ENCODE data around the gene NSD2. TPM values are rescaled to one million over a fixed set of nuclear protein-coding genes. Genes with fewer than 3 reads are reported as not detected.

Gene NSD2
- total and polyA plus RNA-seq, 2 donors (not counting 1 experiment from before 2014, with no cell fraction given), result 14.2 to 64.8 TPM

DNA sequence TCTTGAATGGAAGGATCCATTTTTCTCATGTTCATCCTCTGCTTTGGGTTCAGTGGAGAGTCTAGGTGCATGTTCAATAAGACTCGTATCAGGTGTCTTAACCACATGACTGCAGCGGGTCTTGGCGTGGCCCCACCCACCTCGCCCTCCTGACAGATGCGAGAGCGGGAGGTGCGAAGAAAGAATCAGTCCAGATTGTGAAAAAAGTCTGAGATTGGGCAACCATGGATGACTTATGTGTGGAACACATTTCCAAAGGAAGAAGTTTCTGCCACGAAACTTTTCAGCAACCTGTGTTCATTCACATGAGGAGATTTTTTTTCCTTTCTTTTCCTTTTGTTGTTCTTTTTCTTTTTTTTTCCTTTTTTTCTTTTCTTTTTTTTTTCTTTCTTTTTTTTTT, 66.8 kb downstream of the NSD2 start:
- ChIA-PET CTCF (no interaction called here), POLR2A (no interaction called here)
- no peaks in the 10 kb centered on the region for H3K27me3 ChIP-seq (replicated peaks in 1 of 4; ENCODE audit: control extremely low read depth in 1 of 4, control insufficient read depth in 3 of 4, insufficient read depth in 4 of 4, low read length in 3 of 4)
- no peaks in the 10 kb centered on the region for H3K9me3 ChIP-seq (ENCODE audit: control extremely low read depth in 1 of 3, control insufficient read depth in 2 of 3, insufficient read depth in 1 of 3, low read length in 2 of 3)
- no peak overlapping the region for H3K9ac ChIP-seq (ENCODE audit: low read length)
- TF ChIP-seq, protein P1, sequence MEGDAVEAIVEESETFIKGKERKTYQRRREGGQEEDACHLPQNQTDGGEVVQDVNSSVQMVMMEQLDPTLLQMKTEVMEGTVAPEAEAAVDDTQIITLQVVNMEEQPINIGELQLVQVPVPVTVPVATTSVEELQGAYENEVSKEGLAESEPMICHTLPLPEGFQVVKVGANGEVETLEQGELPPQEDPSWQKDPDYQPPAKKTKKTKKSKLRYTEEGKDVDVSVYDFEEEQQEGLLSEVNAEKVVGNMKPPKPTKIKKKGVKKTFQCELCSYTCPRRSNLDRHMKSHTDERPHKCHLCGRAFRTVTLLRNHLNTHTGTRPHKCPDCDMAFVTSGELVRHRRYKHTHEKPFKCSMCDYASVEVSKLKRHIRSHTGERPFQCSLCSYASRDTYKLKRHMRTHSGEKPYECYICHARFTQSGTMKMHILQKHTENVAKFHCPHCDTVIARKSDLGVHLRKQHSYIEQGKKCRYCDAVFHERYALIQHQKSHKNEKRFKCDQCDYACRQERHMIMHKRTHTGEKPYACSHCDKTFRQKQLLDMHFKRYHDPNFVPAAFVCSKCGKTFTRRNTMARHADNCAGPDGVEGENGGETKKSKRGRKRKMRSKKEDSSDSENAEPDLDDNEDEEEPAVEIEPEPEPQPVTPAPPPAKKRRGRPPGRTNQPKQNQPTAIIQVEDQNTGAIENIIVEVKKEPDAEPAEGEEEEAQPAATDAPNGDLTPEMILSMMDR (IDR thresholded peaks at IDR 0.05), result no peak
- TF ChIP-seq EZH2 (IDR thresholded peaks at IDR 0.05; ENCODE audit: borderline replicate concordance, insufficient read depth, low read depth, low read length, poor library complexity, severe bottlenecking), result no peak
- ATAC-seq (ENCODE audit: low read depth), result no peak
- intact Hi-C loops (cut with micrococcal nuclease), result no loop called here
- 100% methylated on average over 2 of the region's 8 CpGs for WGBS (ENCODE audit: insufficient coverage)
- H3K36me3 ChIP-seq (replicated peaks in 1 of 2; ENCODE audit: control extremely low read depth in 1 of 2, control insufficient read depth in 1 of 2, extremely low read depth in 1 of 2, insufficient read depth in 2 of 2, low read length in 1 of 2), result peaks cover 5 to 28% of the 10 kb centered on the region in 2 experiments
- H3K4me2 ChIP-seq (replicated peaks; ENCODE audit: low read depth, low read length, poor library complexity, severe bottlenecking), result no peak overlapping the region
- H3K4me1 ChIP-seq (ENCODE audit: control insufficient read depth in 2 of 2, insufficient read depth in 2 of 2, low read length in 2 of 2), result no peaks in the 10 kb centered on the region
- Mint-ChIP-seq H3K9me3 (ENCODE audit: insufficient read depth) (no peaks in the 10 kb centered on the region), H3K27me3 (no peaks in the 10 kb centered on the region), H3K4me3 (no peak overlapping the region), H3K4me1 (no peaks in the 10 kb centered on the region), H3K27ac (peak overlapping the region; percentile 16)
- no peak overlapping the region for H2AFZ ChIP-seq (ENCODE audit: insufficient read depth, low read depth, low read length, poor library complexity, severe bottlenecking)
- no peak for DNase-seq
- no peak overlapping the region for H3K27ac ChIP-seq (ENCODE audit: low read length in 2 of 2)
- no peaks in the 10 kb centered on the region for H4K20me1 ChIP-seq (ENCODE audit: control insufficient read depth, insufficient read depth, low read length, poor library complexity, severe bottlenecking)
- no peaks in the 10 kb centered on the region for H3K79me2 ChIP-seq (ENCODE audit: control insufficient read depth, insufficient read depth, low read length)
- H3K4me3 ChIP-seq (ENCODE audit: control extremely low read depth in 1 of 5, extremely low read depth in 1 of 5, insufficient read depth in 1 of 5, low read depth in 2 of 5, low read length in 4 of 5), result no peak overlapping the region

DNA sequence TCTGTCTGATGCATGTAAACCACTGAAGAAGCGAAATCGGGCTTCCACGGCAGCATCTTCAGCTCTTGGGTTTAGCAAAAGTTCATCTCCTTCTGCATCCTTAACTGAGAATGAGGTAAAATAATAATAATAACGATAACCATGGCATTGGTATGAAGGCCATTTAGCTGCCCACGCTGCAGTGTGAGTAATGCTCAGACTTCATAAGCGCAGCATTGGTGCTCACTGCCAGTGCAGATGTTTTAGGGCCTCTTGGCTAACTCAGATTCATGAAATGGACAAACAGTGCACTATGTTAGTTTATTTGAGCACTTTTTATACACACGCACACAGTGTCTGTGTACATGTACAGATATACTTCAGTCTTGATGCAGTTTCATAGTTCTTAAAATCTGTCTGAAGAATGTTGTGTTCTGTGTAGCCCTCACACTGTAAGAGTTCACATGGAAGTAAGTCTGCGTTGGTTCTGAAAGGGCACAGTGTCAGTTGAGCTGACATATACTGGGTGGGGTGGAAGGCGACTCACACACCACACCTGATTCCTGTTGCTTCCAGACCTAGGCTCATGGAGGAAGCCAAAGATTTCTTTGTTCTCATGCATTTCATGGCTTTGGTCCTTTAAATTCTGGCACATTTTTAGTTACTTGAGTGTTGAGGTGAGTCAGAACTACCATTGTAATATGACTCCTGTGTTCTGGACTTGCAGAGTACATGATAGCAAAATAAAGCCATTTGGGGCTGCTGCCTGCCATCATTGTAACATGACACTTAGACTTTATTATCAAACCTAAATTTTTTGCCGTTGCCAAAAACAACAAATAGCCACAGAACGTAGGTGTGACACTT, 68.7 kb downstream of the NSD2 start:
- no peak overlapping the region for H3K4me3 ChIP-seq (ENCODE audit: control extremely low read depth in 1 of 5, extremely low read depth in 1 of 5, insufficient read depth in 1 of 5, low read depth in 2 of 5, low read length in 4 of 5)
- TF ChIP-seq, protein P1 (IDR thresholded peaks at IDR 0.05), result no peak
- TF ChIP-seq EZH2 (IDR thresholded peaks at IDR 0.05; ENCODE audit: borderline replicate concordance, insufficient read depth, low read depth, low read length, poor library complexity, severe bottlenecking), result no peak
- H3K9me3 ChIP-seq (ENCODE audit: control extremely low read depth in 1 of 3, control insufficient read depth in 2 of 3, insufficient read depth in 1 of 3, low read length in 2 of 3), result no peaks in the 10 kb centered on the region
- intact Hi-C loops (cut with micrococcal nuclease), result no loop called here
- H3K4me2 ChIP-seq (replicated peaks; ENCODE audit: low read depth, low read length, poor library complexity, severe bottlenecking), result no peak overlapping the region
- ChIA-PET POLR2A (no interaction called here), CTCF (interaction anchor here (0.6 kb wide), 1 partner anchor 464 kb away, joined by 3 read pairs; no protein-coding TSS in a partner anchor)
- H3K36me3 ChIP-seq (replicated peaks in 1 of 2; ENCODE audit: control extremely low read depth in 1 of 2, control insufficient read depth in 1 of 2, extremely low read depth in 1 of 2, insufficient read depth in 2 of 2, low read length in 1 of 2), result peaks cover 5 to 28% of the 10 kb centered on the region in 2 experiments
- H3K79me2 ChIP-seq (ENCODE audit: control insufficient read depth, insufficient read depth, low read length), result no peaks in the 10 kb centered on the region
- ATAC-seq (ENCODE audit: low read depth) (no peak), DNase-seq (no peak)
- 100% methylated on average over 2 of the region's 11 CpGs for WGBS (ENCODE audit: insufficient coverage)
- H3K9ac ChIP-seq (ENCODE audit: low read length), result no peak overlapping the region
- no peaks in the 10 kb centered on the region for H4K20me1 ChIP-seq (ENCODE audit: control insufficient read depth, insufficient read depth, low read length, poor library complexity, severe bottlenecking)
- H3K4me1 ChIP-seq (ENCODE audit: control insufficient read depth in 2 of 2, insufficient read depth in 2 of 2, low read length in 2 of 2), result no peaks in the 10 kb centered on the region
- Mint-ChIP-seq H3K4me1 (no peaks in the 10 kb centered on the region), H3K4me3 (no peak overlapping the region), H3K27ac (no peak overlapping the region), H3K27me3 (no peaks in the 10 kb centered on the region), H3K9me3 (ENCODE audit: insufficient read depth) (no peaks in the 10 kb centered on the region)
- no peak overlapping the region for H2AFZ ChIP-seq (ENCODE audit: insufficient read depth, low read depth, low read length, poor library complexity, severe bottlenecking)
- H3K27me3 ChIP-seq (replicated peaks in 1 of 4; ENCODE audit: control extremely low read depth in 1 of 4, control insufficient read depth in 3 of 4, insufficient read depth in 4 of 4, low read length in 3 of 4), result no peaks in the 10 kb centered on the region
- no peak overlapping the region for H3K27ac ChIP-seq (ENCODE audit: low read length in 2 of 2)
